DND-41 (cell line): ENCODE measurements around the gene SETBP1.

Source experiments
- ATAC-seq: fragments of 200-7000 bp; cut with Tn5 transposase; 3 replicates; pipeline ENCODE4 v1.9.1; 2021; ENCODE audit warnings: low read depth; ENCODE audit not compliant: insufficient read depth
- DNase-seq: peaks from one replicate; pipeline ENCODE4 v3.0.0-alpha.2; 2020
- H2AFZ ChIP-seq: 2 replicates; pipeline ENCODE4 v1.6.0; 2012; ENCODE audit warnings: low read depth, low read length
- H3K27ac ChIP-seq: 2 replicates; pipeline ENCODE4 v1.5.1; 2012; ENCODE audit warnings: low read length, inconsistent platforms
- H3K27me3 ChIP-seq: fragments of 200-600 bp; sonication (generic); 2 replicates; pipeline ENCODE4 v1.6.0; 2012; ENCODE audit warnings: low read length, mild to moderate bottlenecking, inconsistent platforms; ENCODE audit not compliant: insufficient read depth, poor library complexity
- H3K36me3 ChIP-seq: 2 replicates; pipeline ENCODE4 v1.5.1; 2012; ENCODE audit warnings: low read length, inconsistent platforms; ENCODE audit not compliant: insufficient read depth
- H3K4me1 ChIP-seq: 2 replicates; pipeline ENCODE4 v1.5.1; 2012; ENCODE audit warnings: mild to moderate bottlenecking, low read length; ENCODE audit not compliant: insufficient read depth
- H3K4me2 ChIP-seq: 2 replicates; pipeline ENCODE4 v1.6.0; 2012; ENCODE audit warnings: mild to moderate bottlenecking, moderate library complexity, low read length, inconsistent platforms; ENCODE audit not compliant: insufficient read depth
- H3K4me3 ChIP-seq, 2 experiments: fragments of 200-600 bp in 1 of 2; shearing (Covaris generic) in 1 of 2; 2 replicates each; pipeline ENCODE4 v1.5.1; 2012 to 2016; ENCODE audit warnings: inconsistent platforms in 2 of 2, low read length in 2 of 2, mild to moderate bottlenecking in 2 of 2, low read depth in 1 of 2, moderate library complexity in 1 of 2
- H3K79me2 ChIP-seq: 2 replicates; pipeline ENCODE4 v1.6.0; 2012; ENCODE audit warnings: low read length, inconsistent platforms; ENCODE audit not compliant: insufficient read depth
- H3K9ac ChIP-seq: 2 replicates; pipeline ENCODE4 v1.6.0; 2012; ENCODE audit warnings: low read depth, mild to moderate bottlenecking, inconsistent platforms, low read length, moderate library complexity
- H3K9me3 ChIP-seq: 2 replicates; pipeline ENCODE4 v1.5.1; 2012; ENCODE audit warnings: low read length, moderate library complexity, mild to moderate bottlenecking, inconsistent platforms; ENCODE audit not compliant: insufficient read depth, severe bottlenecking
- H4K20me1 ChIP-seq: 2 replicates; pipeline ENCODE4 v1.6.0; 2012; ENCODE audit warnings: low read length; ENCODE audit not compliant: insufficient read depth
- CTCF ChIP-seq: IDR thresholded peaks from 2 replicates; pipeline ENCODE4 v1.5.1; 2012; ENCODE audit warnings: borderline replicate concordance, low read length, moderate library complexity, mild to moderate bottlenecking; ENCODE audit not compliant: poor library complexity, severe bottlenecking; ENCODE audit errors: extremely low read depth
- EZH2 ChIP-seq: IDR thresholded peaks from 3 replicates; pipeline ENCODE4 v1.6.1; 2012; ENCODE audit warnings: borderline replicate concordance, low read depth, mild to moderate bottlenecking, moderate library complexity, low read length, inconsistent platforms; ENCODE audit not compliant: severe bottlenecking

SETBP1 gene

GRCh38 chr18:44969214-44969795, 288.6 kb downstream of the SETBP1 start:
- no peak overlapping the region for H3K4me3 ChIP-seq
- no peak overlapping the region for H3K27ac ChIP-seq
- no peaks in the 10 kb centered on the region for H3K4me1 ChIP-seq
- no peaks in the 10 kb centered on the region for H3K36me3 ChIP-seq
- no peaks in the 10 kb centered on the region for H4K20me1 ChIP-seq
- no peak overlapping the region for H3K4me2 ChIP-seq
- H3K27me3 ChIP-seq: no peaks in the 10 kb centered on the region
- ATAC-seq (no peak), DNase-seq (no peak)
- no peaks in the 10 kb centered on the region for H3K79me2 ChIP-seq
- no peak overlapping the region for H2AFZ ChIP-seq
- TF ChIP-seq EZH2 (no peak), CTCF (no peak)
- H3K9ac ChIP-seq: no peak overlapping the region
- no peaks in the 10 kb centered on the region for H3K9me3 ChIP-seq

- Histone ChIP-seq H3K4me3 (no peak overlapping the region), H3K9ac (no peak overlapping the region), H3K27me3 (no peaks in the 10 kb centered on the region), H3K4me2 (no peak overlapping the region), H3K4me1 (no peaks in the 10 kb centered on the region), H3K36me3 (no peaks in the 10 kb centered on the region), H3K9me3 (no peaks in the 10 kb centered on the region), H3K27ac (no peak overlapping the region), H2AFZ (no peak overlapping the region), H4K20me1 (no peaks in the 10 kb centered on the region), H3K79me2 (no peaks in the 10 kb centered on the region)
- peak; percentile 11 for DNase-seq
- TF ChIP-seq EZH2 (no peak), CTCF (peak; percentile 31)
- ATAC-seq: no peak
Measured at GRCh38 chr18:44973282-44973681, 292.6 kb downstream of the SETBP1 start.

GRCh38 chr18:44974174-44974573, 293.5 kb downstream of the SETBP1 start:
- Histone ChIP-seq H2AFZ (no peak overlapping the region), H3K4me3 (no peak overlapping the region), H4K20me1 (no peaks in the 10 kb centered on the region), H3K9ac (no peak overlapping the region), H3K36me3 (no peaks in the 10 kb centered on the region), H3K4me1 (no peaks in the 10 kb centered on the region), H3K27me3 (no peaks in the 10 kb centered on the region), H3K4me2 (no peak overlapping the region), H3K79me2 (no peaks in the 10 kb centered on the region), H3K27ac (no peak overlapping the region), H3K9me3 (no peaks in the 10 kb centered on the region)
- ATAC-seq (no peak), DNase-seq (no peak)
- TF ChIP-seq EZH2: no peak

- Histone ChIP-seq H4K20me1 (no peaks in the 10 kb centered on the region), H3K4me3 (no peak overlapping the region), H3K27me3 (no peaks in the 10 kb centered on the region), H3K9ac (no peak overlapping the region), H3K27ac (no peak overlapping the region), H3K79me2 (no peaks in the 10 kb centered on the region), H3K9me3 (no peaks in the 10 kb centered on the region), H3K4me2 (no peak overlapping the region), H2AFZ (no peak overlapping the region), H3K36me3 (no peaks in the 10 kb centered on the region), H3K4me1 (no peaks in the 10 kb centered on the region)
- no peak for ATAC-seq
- no peak for DNase-seq
- TF ChIP-seq CTCF: no peak
- no peak for TF ChIP-seq EZH2
Measured at GRCh38 chr18:44977856-44978255, 297.2 kb downstream of the SETBP1 start.
